Measurements from ENCODE around the gene KCNIP1.

Gene KCNIP1

GRCh38 chr5:170571875-170572852 lies 68.3 kb downstream of the KCNIP1 start:
- Histone ChIP-seq H3K4me3 (ENCODE audit: low read length in 2 of 2) (no peak overlapping the region), H3K4me1 (ENCODE audit: control insufficient read depth in 2 of 2, insufficient read depth in 2 of 2, low read length in 2 of 2) (no peaks in the 10 kb centered on the region), H3K27me3 (ENCODE audit: control insufficient read depth in 2 of 2, insufficient read depth in 2 of 2, low read length in 2 of 2) (peaks cover 3 to 4% of the 10 kb centered on the region in 2 donors), H3K9ac (ENCODE audit: low read depth in 1 of 2, low read length in 2 of 2) (no peak overlapping the region), H3K9me3 (ENCODE audit: control insufficient read depth in 2 of 2, low read length in 2 of 2) (no peaks in the 10 kb centered on the region), H3K36me3 (ENCODE audit: control insufficient read depth in 2 of 2, insufficient read depth in 2 of 2, low read length in 2 of 2) (no peaks in the 10 kb centered on the region), H3K27ac (ENCODE audit: low read depth in 2 of 2, low read length in 2 of 2) (no peak overlapping the region)

- no peak overlapping the region for H3K27ac ChIP-seq (ENCODE audit: low read depth in 2 of 2, low read length in 2 of 2)
Observed at GRCh38 chr5:170573114-170573513, 69.3 kb downstream of the KCNIP1 start.

GRCh38 chr5:170573660-170574059 lies 69.8 kb downstream of the KCNIP1 start:
- Histone ChIP-seq H3K4me1 (ENCODE audit: control insufficient read depth in 2 of 2, insufficient read depth in 2 of 2, low read length in 2 of 2) (no peaks in the 10 kb centered on the region), H3K27me3 (ENCODE audit: control insufficient read depth in 2 of 2, insufficient read depth in 2 of 2, low read length in 2 of 2) (peaks cover 3 to 4% of the 10 kb centered on the region in 2 donors), H3K27ac (ENCODE audit: low read depth in 2 of 2, low read length in 2 of 2) (no peak overlapping the region), H3K9me3 (ENCODE audit: control insufficient read depth in 2 of 2, low read length in 2 of 2) (no peaks in the 10 kb centered on the region), H3K9ac (ENCODE audit: low read depth in 1 of 2, low read length in 2 of 2) (no peak overlapping the region), H3K36me3 (ENCODE audit: control insufficient read depth in 2 of 2, insufficient read depth in 2 of 2, low read length in 2 of 2) (no peaks in the 10 kb centered on the region), H3K4me3 (ENCODE audit: low read length in 2 of 2) (no peak overlapping the region)

More at GRCh38 chr5:170573114-170573513, 69.3 kb downstream of the KCNIP1 start:
- no peaks in the 10 kb centered on the region for H3K4me1 ChIP-seq (ENCODE audit: control insufficient read depth in 2 of 2, insufficient read depth in 2 of 2, low read length in 2 of 2)
- H3K9me3 ChIP-seq (ENCODE audit: control insufficient read depth in 2 of 2, low read length in 2 of 2): no peaks in the 10 kb centered on the region
- no peak overlapping the region for H3K9ac ChIP-seq (ENCODE audit: low read depth in 1 of 2, low read length in 2 of 2)
- H3K4me3 ChIP-seq (ENCODE audit: low read length in 2 of 2): no peak overlapping the region
- peaks cover 3 to 4% of the 10 kb centered on the region in 2 donors for H3K27me3 ChIP-seq (ENCODE audit: control insufficient read depth in 2 of 2, insufficient read depth in 2 of 2, low read length in 2 of 2)
- no peaks in the 10 kb centered on the region for H3K36me3 ChIP-seq (ENCODE audit: control insufficient read depth in 2 of 2, insufficient read depth in 2 of 2, low read length in 2 of 2)

GRCh38 chr5:170576602-170577535 lies 73.0 kb downstream of the KCNIP1 start:
- Histone ChIP-seq H3K4me3 (ENCODE audit: low read length in 2 of 2) (no peak overlapping the region), H3K9me3 (ENCODE audit: control insufficient read depth in 2 of 2, low read length in 2 of 2) (no peaks in the 10 kb centered on the region), H3K36me3 (ENCODE audit: control insufficient read depth in 2 of 2, insufficient read depth in 2 of 2, low read length in 2 of 2) (no peaks in the 10 kb centered on the region), H3K27me3 (ENCODE audit: control insufficient read depth in 2 of 2, insufficient read depth in 2 of 2, low read length in 2 of 2) (no peaks in the 10 kb centered on the region), H3K27ac (ENCODE audit: low read depth in 2 of 2, low read length in 2 of 2) (no peak overlapping the region), H3K4me1 (ENCODE audit: control insufficient read depth in 2 of 2, insufficient read depth in 2 of 2, low read length in 2 of 2) (no peaks in the 10 kb centered on the region), H3K9ac (ENCODE audit: low read depth in 1 of 2, low read length in 2 of 2) (no peak overlapping the region)

GRCh38 chr5:170579601-170580000 lies 75.8 kb downstream of the KCNIP1 start:
- H3K4me3 ChIP-seq (ENCODE audit: low read length in 2 of 2): no peak overlapping the region
- no peaks in the 10 kb centered on the region for H3K9me3 ChIP-seq (ENCODE audit: control insufficient read depth in 2 of 2, low read length in 2 of 2)
- H3K9ac ChIP-seq (ENCODE audit: low read depth in 1 of 2, low read length in 2 of 2): no peak overlapping the region
- no peak overlapping the region for H3K27ac ChIP-seq (ENCODE audit: low read depth in 2 of 2, low read length in 2 of 2)
- H3K27me3 ChIP-seq (ENCODE audit: control insufficient read depth in 2 of 2, insufficient read depth in 2 of 2, low read length in 2 of 2): no peaks in the 10 kb centered on the region
- no peaks in the 10 kb centered on the region for H3K36me3 ChIP-seq (ENCODE audit: control insufficient read depth in 2 of 2, insufficient read depth in 2 of 2, low read length in 2 of 2)
- no peaks in the 10 kb centered on the region for H3K4me1 ChIP-seq (ENCODE audit: control insufficient read depth in 2 of 2, insufficient read depth in 2 of 2, low read length in 2 of 2)

- Histone ChIP-seq H3K4me3 (ENCODE audit: low read length in 2 of 2) (no peak overlapping the region), H3K9me3 (ENCODE audit: control insufficient read depth in 2 of 2, low read length in 2 of 2) (no peaks in the 10 kb centered on the region)
Observed at GRCh38 chr5:170581211-170581610, 77.4 kb downstream of the KCNIP1 start.

GRCh38 chr5:170582644-170583330 lies 79.0 kb downstream of the KCNIP1 start:
- Histone ChIP-seq H3K27me3 (ENCODE audit: control insufficient read depth in 2 of 2, insufficient read depth in 2 of 2, low read length in 2 of 2) (no peaks in the 10 kb centered on the region), H3K27ac (ENCODE audit: low read depth in 2 of 2, low read length in 2 of 2) (no peak overlapping the region), H3K9me3 (ENCODE audit: control insufficient read depth in 2 of 2, low read length in 2 of 2) (no peaks in the 10 kb centered on the region), H3K4me1 (ENCODE audit: control insufficient read depth in 2 of 2, insufficient read depth in 2 of 2, low read length in 2 of 2) (no peaks in the 10 kb centered on the region), H3K9ac (ENCODE audit: low read depth in 1 of 2, low read length in 2 of 2) (no peak overlapping the region), H3K36me3 (ENCODE audit: control insufficient read depth in 2 of 2, insufficient read depth in 2 of 2, low read length in 2 of 2) (no peaks in the 10 kb centered on the region), H3K4me3 (ENCODE audit: low read length in 2 of 2) (no peak overlapping the region)

More at GRCh38 chr5:170581211-170581610, 77.4 kb downstream of the KCNIP1 start:
- H3K36me3 ChIP-seq (ENCODE audit: control insufficient read depth in 2 of 2, insufficient read depth in 2 of 2, low read length in 2 of 2): no peaks in the 10 kb centered on the region
- no peaks in the 10 kb centered on the region for H3K27me3 ChIP-seq (ENCODE audit: control insufficient read depth in 2 of 2, insufficient read depth in 2 of 2, low read length in 2 of 2)
- no peak overlapping the region for H3K27ac ChIP-seq (ENCODE audit: low read depth in 2 of 2, low read length in 2 of 2)
- no peak overlapping the region for H3K9ac ChIP-seq (ENCODE audit: low read depth in 1 of 2, low read length in 2 of 2)
- no peaks in the 10 kb centered on the region for H3K4me1 ChIP-seq (ENCODE audit: control insufficient read depth in 2 of 2, insufficient read depth in 2 of 2, low read length in 2 of 2)

GRCh38 chr5:170584003-170584402 lies 80.2 kb downstream of the KCNIP1 start:
- no peaks in the 10 kb centered on the region for H3K4me1 ChIP-seq (ENCODE audit: control insufficient read depth in 2 of 2, insufficient read depth in 2 of 2, low read length in 2 of 2)
- no peaks in the 10 kb centered on the region for H3K36me3 ChIP-seq (ENCODE audit: control insufficient read depth in 2 of 2, insufficient read depth in 2 of 2, low read length in 2 of 2)
- no peak overlapping the region for H3K4me3 ChIP-seq (ENCODE audit: low read length in 2 of 2)
- no peak overlapping the region for H3K9ac ChIP-seq (ENCODE audit: low read depth in 1 of 2, low read length in 2 of 2)
- no peaks in the 10 kb centered on the region for H3K9me3 ChIP-seq (ENCODE audit: control insufficient read depth in 2 of 2, low read length in 2 of 2)
- H3K27ac ChIP-seq (ENCODE audit: low read depth in 2 of 2, low read length in 2 of 2): no peak overlapping the region
- no peaks in the 10 kb centered on the region for H3K27me3 ChIP-seq (ENCODE audit: control insufficient read depth in 2 of 2, insufficient read depth in 2 of 2, low read length in 2 of 2)

GRCh38 chr5:170584450-170585058 lies 80.7 kb downstream of the KCNIP1 start:
- no peaks in the 10 kb centered on the region for H3K4me1 ChIP-seq (ENCODE audit: control insufficient read depth in 2 of 2, insufficient read depth in 2 of 2, low read length in 2 of 2)
- H3K27ac ChIP-seq (ENCODE audit: low read depth in 2 of 2, low read length in 2 of 2): no peak overlapping the region
- H3K9me3 ChIP-seq (ENCODE audit: control insufficient read depth in 2 of 2, low read length in 2 of 2): no peaks in the 10 kb centered on the region
- no peak overlapping the region for H3K9ac ChIP-seq (ENCODE audit: low read depth in 1 of 2, low read length in 2 of 2)
- H3K27me3 ChIP-seq (ENCODE audit: control insufficient read depth in 2 of 2, insufficient read depth in 2 of 2, low read length in 2 of 2): no peaks in the 10 kb centered on the region
- H3K4me3 ChIP-seq (ENCODE audit: low read length in 2 of 2): no peak overlapping the region
- H3K36me3 ChIP-seq (ENCODE audit: control insufficient read depth in 2 of 2, insufficient read depth in 2 of 2, low read length in 2 of 2): no peaks in the 10 kb centered on the region

All from mucosa of rectum (tissue), 2 donors.